ENCODE results near the gene ALCAM. TPM values are rescaled to one million over a fixed set of nuclear protein-coding genes. Genes with fewer than 3 reads are reported as not detected.

ALCAM gene
- total RNA-seq, 2 experiments from 2014 or later = 47.7 to 51.3 TPM

- Histone ChIP-seq H3K79me2 (ENCODE audit: insufficient read depth, low read depth, low read length) (peaks cover 19% of the 10 kb centered on the region; the same call in 1 of the 2 replicates), H3K4me1 (ENCODE audit: insufficient read depth, low read length, poor library complexity, severe bottlenecking) (no peaks in the 10 kb centered on the region), H3K4me2 (ENCODE audit: low read length) (no peak overlapping the region), H3K36me3 (ENCODE audit: insufficient read depth, low read length) (0 out of 2 replicates have a peak, but pooled peaks cover 8% of the 10 kb centered on the region), H2AFZ (ENCODE audit: low read length) (no peak overlapping the region), H3K4me3 (ENCODE audit: low read depth, low read length, poor library complexity, severe bottlenecking) (no peak overlapping the region), H3K27ac (ENCODE audit: low read depth, low read length, poor library complexity, severe bottlenecking) (no peak overlapping the region), H4K20me1 (ENCODE audit: insufficient read depth, low read length) (no peaks in the 10 kb centered on the region), H3K9me3 (ENCODE audit: low read length) (no peaks in the 10 kb centered on the region; the same call in 1 of the 2 replicates), H3K9me2 (ENCODE audit: insufficient read depth, low read length) (no peaks in the 10 kb centered on the region)
- TF ChIP-seq, protein P1, sequence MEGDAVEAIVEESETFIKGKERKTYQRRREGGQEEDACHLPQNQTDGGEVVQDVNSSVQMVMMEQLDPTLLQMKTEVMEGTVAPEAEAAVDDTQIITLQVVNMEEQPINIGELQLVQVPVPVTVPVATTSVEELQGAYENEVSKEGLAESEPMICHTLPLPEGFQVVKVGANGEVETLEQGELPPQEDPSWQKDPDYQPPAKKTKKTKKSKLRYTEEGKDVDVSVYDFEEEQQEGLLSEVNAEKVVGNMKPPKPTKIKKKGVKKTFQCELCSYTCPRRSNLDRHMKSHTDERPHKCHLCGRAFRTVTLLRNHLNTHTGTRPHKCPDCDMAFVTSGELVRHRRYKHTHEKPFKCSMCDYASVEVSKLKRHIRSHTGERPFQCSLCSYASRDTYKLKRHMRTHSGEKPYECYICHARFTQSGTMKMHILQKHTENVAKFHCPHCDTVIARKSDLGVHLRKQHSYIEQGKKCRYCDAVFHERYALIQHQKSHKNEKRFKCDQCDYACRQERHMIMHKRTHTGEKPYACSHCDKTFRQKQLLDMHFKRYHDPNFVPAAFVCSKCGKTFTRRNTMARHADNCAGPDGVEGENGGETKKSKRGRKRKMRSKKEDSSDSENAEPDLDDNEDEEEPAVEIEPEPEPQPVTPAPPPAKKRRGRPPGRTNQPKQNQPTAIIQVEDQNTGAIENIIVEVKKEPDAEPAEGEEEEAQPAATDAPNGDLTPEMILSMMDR (conservative IDR thresholded peaks at IDR 0.05; ENCODE audit: low read length) = no peak
- TF ChIP-seq EZH2phosphoT487 (IDR thresholded peaks at IDR 0.05; ENCODE audit: borderline replicate concordance, low read depth, low read length) = no peak
- DNase-seq (ENCODE audit: low spot score) = no peak
- BruUV-seq (replicated peaks) = no TSS peak
- intact Hi-C loops (cut with micrococcal nuclease; ENCODE audit: unreplicated experiment) = no loop called here
- ChIA-PET CTCF (ENCODE audit: unreplicated experiment) (no interaction called here), POLR2A (interaction anchor here (1.0 to 1.7 kb wide), 2 partner anchors 11 to 33 kb away, joined by 3 to 7 read pairs; no protein-coding TSS in a partner anchor)
Observed at GRCh38 chr3:105399062-105399461, 32.4 kb downstream of the ALCAM start.

GRCh38 chr3:105399611-105400010, 32.9 kb downstream of the ALCAM start:
- H3K4me2 ChIP-seq (ENCODE audit: low read length) = no peak overlapping the region
- no peak overlapping the region for H3K27ac ChIP-seq (ENCODE audit: low read depth, low read length, poor library complexity, severe bottlenecking)
- no peaks in the 10 kb centered on the region; the same call in 1 of the 2 replicates for H3K9me3 ChIP-seq (ENCODE audit: low read length)
- no TSS peak for BruUV-seq (replicated peaks)
- ChIA-PET POLR2A (no interaction called here), CTCF (ENCODE audit: unreplicated experiment) (no interaction called here)
- H3K4me1 ChIP-seq (ENCODE audit: insufficient read depth, low read length, poor library complexity, severe bottlenecking) = no peaks in the 10 kb centered on the region
- H3K36me3 ChIP-seq (ENCODE audit: insufficient read depth, low read length) = 0 out of 2 replicates have a peak, but pooled peaks cover 8% of the 10 kb centered on the region
- H3K4me3 ChIP-seq (ENCODE audit: low read depth, low read length, poor library complexity, severe bottlenecking) = no peak overlapping the region
- intact Hi-C loops (cut with micrococcal nuclease; ENCODE audit: unreplicated experiment) = no loop called here
- DNase-seq (ENCODE audit: low spot score) = no peak
- no peaks in the 10 kb centered on the region for H4K20me1 ChIP-seq (ENCODE audit: insufficient read depth, low read length)
- no peaks in the 10 kb centered on the region for H3K9me2 ChIP-seq (ENCODE audit: insufficient read depth, low read length)
- peaks cover 19% of the 10 kb centered on the region; the same call in 1 of the 2 replicates for H3K79me2 ChIP-seq (ENCODE audit: insufficient read depth, low read depth, low read length)
- no peak for TF ChIP-seq EZH2phosphoT487 (IDR thresholded peaks at IDR 0.05; ENCODE audit: borderline replicate concordance, low read depth, low read length)
- TF ChIP-seq, protein P1 (conservative IDR thresholded peaks at IDR 0.05; ENCODE audit: low read length) = no peak
- H2AFZ ChIP-seq (ENCODE audit: low read length) = no peak overlapping the region

DNA sequence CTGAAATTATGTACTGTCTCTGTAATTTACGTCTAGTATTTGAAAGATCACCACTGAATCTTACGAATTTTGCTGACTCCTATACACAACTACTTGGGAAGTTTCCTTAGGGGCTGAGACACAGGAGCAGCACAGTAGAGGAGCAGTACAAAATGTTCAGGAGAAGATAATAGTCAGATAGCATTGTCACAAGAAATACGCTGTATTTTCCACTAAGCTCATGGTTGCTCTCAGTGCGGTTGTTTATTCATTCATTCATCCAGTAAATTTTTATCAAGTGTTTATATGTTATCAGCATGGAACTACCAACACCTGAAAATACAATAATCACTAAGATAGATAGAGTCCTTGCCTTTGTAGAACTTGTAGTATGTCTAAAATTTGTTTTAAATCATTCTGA, 34.5 kb downstream of the ALCAM start:
- H3K4me1 ChIP-seq (ENCODE audit: insufficient read depth, low read length, poor library complexity, severe bottlenecking) = no peaks in the 10 kb centered on the region
- BruUV-seq (replicated peaks) = no TSS peak
- H3K79me2 ChIP-seq (ENCODE audit: insufficient read depth, low read depth, low read length) = peaks cover 15% of the 10 kb centered on the region; the same call in 1 of the 2 replicates
- POLR2A ChIA-PET = interaction anchor here (0.7 to 0.8 kb wide), 2 partner anchors 40 to 175 kb away, joined by 3 to 4 read pairs; no protein-coding TSS in a partner anchor
- TF ChIP-seq, protein P1 (conservative IDR thresholded peaks at IDR 0.05; ENCODE audit: low read length) = no peak
- TF ChIP-seq EZH2phosphoT487 (IDR thresholded peaks at IDR 0.05; ENCODE audit: borderline replicate concordance, low read depth, low read length) = no peak
- H3K9me3 ChIP-seq (ENCODE audit: low read length) = no peaks in the 10 kb centered on the region; the same call in 1 of the 2 replicates
- CTCF ChIA-PET (ENCODE audit: unreplicated experiment) = no interaction called here
- no peak overlapping the region for H3K4me2 ChIP-seq (ENCODE audit: low read length)
- H3K4me3 ChIP-seq (ENCODE audit: low read depth, low read length, poor library complexity, severe bottlenecking) = no peak overlapping the region
- intact Hi-C loops (cut with micrococcal nuclease; ENCODE audit: unreplicated experiment) = no loop called here
- H4K20me1 ChIP-seq (ENCODE audit: insufficient read depth, low read length) = no peaks in the 10 kb centered on the region
- H3K36me3 ChIP-seq (ENCODE audit: insufficient read depth, low read length) = 0 out of 2 replicates have a peak, but pooled peaks cover 8% of the 10 kb centered on the region
- no peak overlapping the region for H3K27ac ChIP-seq (ENCODE audit: low read depth, low read length, poor library complexity, severe bottlenecking)
- DNase-seq (ENCODE audit: low spot score) = no peak
- H2AFZ ChIP-seq (ENCODE audit: low read length) = no peak overlapping the region
- H3K9me2 ChIP-seq (ENCODE audit: insufficient read depth, low read length) = no peaks in the 10 kb centered on the region

Data from OCI-LY7 (cell line).